ENCODE data around the gene RNU6-9.
A peak's percentile ranks its signal among the peaks of the same experiment; 100 is the strongest.

RNU6-9 gene

GRCh38 chr19:919199-920050 lies 26.1 kb downstream of the RNU6-9 start:
- peak; percentile 92 for DNase-seq

- DNase-seq, result peak; percentile 92
Measured at GRCh38 chr19:920051-920864, 27.0 kb downstream of the RNU6-9 start.

DNA sequence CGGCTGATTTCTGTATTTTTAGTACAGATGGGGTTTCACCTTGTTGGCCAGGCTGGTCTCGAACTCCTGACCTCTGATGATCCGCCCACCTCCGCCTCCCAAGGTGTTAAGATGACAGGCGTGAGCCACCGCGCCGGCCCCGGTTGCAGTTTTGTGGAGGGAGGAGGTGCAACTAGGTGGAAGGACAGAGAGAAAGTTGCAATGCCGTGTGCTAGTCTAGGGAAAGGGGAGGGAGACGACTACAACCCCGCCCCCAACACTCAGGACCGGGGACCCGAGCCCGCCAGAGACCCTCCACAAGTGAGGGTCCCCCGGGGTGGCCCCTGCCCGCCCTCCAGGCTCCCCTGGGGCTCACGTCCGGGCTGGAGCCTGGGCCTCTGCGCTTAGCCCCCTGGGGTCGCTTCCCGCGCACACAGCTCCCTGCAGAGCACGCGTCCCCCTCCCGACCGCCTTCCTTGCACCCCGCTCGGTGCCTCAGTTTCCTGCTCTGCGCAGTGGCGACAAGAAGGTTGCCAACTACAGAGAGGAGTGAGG lies 31.3 kb downstream of the RNU6-9 start:
- DNase-seq, result peak; percentile 45

GRCh38 chr19:925087-925525 lies 31.8 kb downstream of the RNU6-9 start:
- DNase-seq, result peak; percentile 87

DNA sequence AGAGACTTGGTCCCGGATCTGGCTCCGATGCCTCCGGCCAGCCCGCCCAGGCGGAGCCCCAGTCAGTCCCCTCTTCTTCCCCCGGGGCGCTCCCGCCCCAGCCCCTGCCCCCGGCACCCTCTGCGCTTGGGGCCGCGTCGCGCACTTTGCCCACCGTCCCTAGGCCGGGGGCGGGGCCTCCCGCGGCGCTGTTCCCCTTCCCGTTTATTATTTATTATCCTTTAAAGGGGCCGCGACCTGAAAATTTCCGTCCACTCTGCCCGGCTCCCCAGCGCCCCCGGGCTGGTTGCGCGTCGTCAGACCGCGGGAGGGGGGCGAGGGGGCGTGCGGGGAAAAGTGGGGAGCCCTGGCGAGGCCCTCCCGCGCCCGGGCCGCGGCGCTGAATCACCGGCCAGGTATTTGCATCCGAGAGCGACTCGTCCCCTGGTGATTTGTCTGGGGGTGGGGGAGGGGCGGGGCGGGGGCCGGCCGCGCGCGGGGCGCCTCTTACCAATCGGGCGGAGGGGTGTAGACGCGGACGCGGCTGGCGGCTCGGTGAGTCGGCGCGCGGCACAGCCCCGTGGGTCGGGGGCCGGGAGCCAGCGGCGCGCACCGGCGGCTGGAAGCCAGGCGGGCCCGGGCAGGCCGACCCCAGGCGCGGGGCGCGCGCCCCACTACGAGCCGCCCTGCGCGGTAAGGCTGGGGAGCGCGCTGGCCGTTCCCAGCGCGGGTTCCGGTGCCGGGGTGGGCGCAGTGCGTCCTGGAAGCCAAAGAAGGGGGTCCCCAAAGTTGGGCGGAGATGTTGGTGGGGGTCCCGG lies 32.4 kb downstream of the RNU6-9 start, which contains the start of gene ARID3A:
Gene ARID3A, plus strand, starts transcription at position 510 of the 797 bp plus-strand sequence. CDS start 3,494 bp downstream, outside the sequence.
- DNase-seq, result peak; percentile 87

DNA sequence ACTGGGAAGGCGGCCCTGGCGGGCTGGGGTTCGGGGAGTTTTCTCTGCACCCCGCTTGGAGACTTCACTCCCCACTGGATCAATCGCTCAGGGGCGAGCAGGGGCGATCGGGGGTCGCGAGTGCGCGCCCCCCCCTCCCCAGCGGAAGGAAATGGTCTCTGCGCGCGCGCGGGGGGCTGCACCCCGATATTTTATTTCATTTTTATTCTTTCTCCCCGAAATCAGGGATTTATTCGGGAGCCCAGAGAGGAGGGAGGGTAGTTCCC lies 33.0 kb downstream of the RNU6-9 start:
- no peak for DNase-seq

DNA sequence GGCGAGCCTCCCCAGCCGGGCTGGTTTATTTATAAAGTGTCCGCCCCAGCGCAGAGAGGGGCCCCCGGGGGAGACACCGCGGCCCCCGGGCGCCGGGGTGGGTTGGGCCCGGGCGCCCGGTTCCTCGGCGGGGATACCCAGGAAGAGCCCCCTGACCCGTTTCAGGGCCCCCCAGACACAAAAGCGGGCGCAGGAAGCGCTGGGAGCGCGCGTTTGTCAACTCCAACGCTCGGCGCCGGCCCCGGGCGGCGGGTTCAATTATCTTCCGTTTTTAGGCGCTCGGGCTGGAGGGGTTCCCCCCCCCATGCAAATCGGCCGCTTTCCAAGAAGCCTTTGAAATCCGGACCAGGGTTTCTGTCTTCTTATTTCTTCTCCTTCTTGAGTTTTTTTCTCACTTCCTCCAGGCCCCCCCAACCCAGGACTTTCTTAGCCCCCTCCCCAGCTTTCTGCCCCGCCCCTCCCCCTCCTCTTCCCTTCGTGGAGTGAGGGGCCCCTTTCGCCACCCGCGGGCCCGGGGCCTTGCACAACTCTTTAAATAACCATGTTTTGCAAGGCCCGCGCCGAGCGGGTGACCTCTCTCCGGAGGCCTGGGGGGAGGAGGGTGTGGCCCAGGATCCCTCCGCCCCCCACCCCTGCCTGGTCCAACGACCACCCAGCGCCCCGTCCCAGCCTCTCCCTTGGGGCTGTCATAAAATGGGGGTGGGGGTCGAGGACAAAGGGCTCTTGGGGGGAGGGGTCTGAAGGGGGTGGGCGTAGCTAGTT lies 33.5 kb downstream of the RNU6-9 start:
- peak; percentile 67 for DNase-seq

- no peak for DNase-seq
Measured at GRCh38 chr19:927351-927779, 34.1 kb downstream of the RNU6-9 start.

- DNase-seq, result no peak
Measured at GRCh38 chr19:927780-928401, 34.6 kb downstream of the RNU6-9 start.

DNA sequence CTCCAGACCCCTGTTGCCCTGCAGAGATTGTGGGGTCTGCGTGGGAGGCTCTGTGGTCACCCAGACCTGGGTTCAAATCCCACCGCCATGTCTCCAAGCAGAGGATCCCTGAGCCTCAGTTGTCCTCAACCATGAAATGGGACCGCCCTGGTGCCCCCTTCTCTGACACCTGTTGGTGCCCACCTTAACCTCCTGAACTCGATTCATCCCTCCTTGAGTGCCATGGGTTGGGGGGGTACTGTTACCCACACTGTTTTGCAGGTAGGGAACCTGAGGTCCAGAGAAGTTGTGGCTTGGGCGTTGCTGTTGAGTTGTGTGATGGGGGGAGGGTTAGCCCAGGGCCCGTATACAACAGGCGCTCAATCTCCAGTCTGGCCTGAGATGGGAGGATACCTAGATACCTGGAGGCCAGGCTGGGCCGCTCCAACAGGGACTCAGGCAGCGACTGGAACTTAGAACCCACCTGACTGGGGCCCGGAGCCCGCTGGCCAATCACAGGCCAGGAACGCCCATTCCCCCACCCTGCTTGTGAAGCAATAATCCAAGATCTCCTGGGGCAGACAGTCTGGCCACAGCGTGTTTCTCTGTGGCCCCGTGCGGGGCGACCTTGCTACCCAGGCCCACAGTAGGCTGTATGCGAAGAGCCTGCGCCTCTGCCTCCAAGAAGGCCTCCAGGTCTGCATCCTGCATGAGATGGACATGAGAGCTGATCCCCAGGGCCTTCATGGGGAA lies 35.4 kb downstream of the RNU6-9 start:
- DNase-seq, result no peak

DNA sequence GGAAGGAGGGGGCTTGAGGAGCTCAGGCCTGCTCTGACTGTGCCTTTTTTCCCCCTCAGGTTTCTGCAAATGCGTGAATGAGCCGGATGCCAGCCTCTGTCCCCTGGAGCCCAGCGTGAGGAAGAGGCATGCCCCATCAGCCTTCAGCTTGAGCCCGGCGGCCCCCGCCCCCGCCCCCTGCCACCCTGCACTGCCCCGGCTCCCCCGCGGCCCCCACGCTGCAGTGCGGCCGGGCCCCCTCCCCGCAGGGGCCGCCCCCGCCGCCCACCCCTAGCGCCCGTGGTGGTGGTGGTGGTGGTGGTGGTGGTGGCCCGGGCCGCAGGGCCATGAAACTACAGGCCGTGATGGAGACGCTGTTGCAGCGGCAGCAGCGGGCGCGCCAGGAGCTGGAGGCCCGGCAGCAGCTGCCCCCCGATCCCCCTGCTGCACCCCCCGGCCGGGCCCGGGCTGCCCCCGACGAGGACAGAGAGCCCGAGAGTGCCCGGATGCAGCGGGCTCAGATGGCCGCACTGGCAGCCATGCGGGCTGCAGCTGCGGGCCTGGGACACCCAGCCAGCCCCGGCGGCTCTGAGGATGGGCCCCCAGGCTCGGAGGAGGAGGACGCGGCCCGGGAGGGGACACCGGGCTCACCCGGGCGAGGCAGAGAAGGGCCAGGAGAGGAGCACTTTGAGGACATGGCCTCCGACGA lies 36.1 kb downstream of the RNU6-9 start:
- no peak for DNase-seq

DNA sequence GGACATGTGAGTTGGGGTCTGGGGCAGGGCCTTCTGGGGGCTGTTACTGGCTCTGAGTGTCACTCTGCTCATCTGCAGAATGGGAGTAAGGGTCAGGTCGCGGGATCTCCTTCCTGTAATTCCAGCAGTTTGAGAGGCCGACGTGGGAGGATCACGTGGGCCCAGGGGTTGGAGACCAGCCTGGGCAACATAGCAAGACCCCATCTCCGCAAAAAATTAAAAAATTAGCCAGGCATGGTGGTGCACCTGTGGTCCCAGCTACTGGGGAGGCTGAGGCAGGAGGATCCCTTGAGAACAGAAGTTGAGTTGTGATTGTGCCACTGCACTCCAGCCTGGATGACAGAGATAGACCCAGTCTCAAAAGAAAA lies 36.6 kb downstream of the RNU6-9 start:
- DNase-seq, result no peak

DNA sequence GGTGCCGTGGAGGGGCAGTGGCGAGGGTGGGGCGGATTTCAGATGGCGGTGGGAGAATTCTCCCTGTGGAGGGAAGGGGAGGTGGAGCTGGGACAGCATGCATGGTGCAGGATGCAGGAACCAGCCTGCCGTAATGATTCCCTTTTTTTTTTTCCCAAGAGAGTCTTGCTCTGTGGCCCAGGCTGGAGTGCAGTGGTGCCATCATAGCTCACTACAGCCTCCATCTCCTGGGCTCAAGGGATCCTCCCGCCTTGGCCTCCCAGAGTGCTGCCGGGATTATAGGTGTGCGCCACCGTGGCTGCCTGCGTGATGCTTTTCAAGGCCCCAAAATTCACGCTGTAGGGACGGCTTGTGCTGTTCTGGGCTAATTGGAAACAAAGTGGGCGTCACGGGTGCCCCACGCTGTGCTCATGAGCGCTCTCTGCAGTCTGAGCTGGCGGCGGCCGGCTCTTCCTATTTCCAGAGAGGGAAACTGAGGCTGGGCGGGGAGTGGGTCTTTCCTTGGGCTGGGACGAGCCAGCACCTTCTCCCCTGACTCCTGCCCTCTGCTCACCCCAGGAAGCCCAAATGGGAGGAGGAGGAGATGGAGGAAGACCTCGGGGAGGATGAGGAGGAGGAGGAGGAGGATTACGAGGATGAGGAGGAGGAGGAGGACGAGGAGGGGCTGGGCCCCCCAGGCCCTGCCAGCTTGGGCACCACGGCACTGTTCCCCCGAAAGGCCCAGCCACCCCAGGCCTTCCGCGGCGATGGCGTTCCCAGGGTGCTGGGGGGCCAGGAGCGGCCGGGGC lies 38.8 kb downstream of the RNU6-9 start:
- no peak for DNase-seq

DNA sequence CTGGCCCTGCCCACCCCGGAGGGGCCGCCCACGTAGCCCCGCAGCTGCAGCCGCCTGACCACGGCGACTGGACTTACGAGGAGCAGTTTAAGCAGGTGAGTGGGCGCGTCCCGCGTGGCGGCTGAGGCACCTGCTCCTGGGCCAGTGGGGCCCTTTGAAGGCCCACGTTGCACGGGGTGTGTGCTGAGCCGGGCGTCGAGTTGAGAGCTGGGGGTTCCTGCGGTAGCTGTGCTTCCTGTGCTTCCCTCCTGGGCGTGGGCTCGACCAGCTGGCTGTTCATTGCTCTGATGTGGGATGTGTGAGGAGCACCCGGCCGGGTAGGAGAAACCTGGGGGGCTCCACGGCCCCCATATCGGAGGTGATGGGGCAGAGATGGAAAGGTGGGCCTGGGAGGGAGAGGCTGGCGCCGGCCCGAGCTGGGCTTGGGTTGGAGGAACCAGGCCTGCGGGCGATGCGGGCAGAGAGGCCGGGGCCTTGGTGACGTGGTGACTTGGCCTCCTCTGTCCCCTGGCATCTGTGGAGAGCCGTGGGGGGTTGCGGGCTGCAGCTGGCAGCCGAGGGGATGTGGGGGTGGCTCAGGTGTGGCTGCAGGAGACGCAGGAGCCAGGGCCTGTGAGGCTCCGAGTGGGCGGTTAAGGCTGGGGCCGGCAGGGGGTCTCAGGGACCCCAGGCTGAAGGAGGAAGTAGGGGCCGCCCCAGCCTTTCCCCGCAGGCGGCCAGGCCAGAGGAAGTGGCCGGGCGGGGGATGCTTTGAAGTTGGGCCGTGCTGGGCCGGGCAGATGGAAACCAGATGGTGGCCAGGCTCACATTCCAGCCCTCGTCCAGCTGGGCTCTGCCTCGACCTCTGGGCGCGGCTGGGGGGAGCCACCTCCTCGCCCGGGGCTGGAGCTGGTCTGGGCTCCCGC lies 39.6 kb downstream of the RNU6-9 start:
- peak; percentile 23 for DNase-seq

GRCh38 chr19:933553-933882 lies 40.2 kb downstream of the RNU6-9 start:
- no peak for DNase-seq

DNA sequence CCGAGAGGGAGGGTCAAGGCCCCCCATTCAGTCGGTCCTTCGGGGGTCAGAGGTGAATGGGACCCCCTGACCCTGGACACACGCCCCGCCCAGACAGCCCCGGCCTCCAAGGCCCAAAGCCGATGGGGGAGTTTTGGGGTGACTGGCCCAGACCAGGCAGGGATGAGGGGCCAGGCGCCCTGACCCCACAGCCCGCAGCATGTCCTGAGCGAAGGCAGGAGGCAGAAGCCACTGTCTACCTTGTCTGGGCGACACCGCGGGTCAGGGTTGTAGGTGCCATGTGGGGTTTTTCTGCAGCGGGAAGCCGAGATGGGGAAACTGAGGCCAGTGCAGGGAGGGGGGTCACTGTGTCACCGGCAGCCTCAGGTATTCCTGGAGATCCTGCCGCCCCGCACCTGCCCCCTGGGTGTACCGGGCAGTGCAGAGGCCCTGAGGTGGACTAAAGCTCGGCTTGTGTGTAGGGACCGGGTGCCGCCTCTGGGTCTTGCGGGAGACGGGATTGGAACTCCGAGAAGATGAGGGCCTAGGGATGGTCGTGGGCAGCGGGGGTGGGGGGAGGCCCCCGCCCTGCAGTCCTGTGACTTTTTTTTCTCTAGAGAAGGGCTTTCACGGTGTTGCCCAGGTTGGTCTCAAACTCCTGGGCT lies 41.0 kb downstream of the RNU6-9 start:
- DNase-seq, result peak; percentile 70

GRCh38 chr19:934865-935479 lies 41.7 kb downstream of the RNU6-9 start:
- peak; percentile 96 for DNase-seq

DNA sequence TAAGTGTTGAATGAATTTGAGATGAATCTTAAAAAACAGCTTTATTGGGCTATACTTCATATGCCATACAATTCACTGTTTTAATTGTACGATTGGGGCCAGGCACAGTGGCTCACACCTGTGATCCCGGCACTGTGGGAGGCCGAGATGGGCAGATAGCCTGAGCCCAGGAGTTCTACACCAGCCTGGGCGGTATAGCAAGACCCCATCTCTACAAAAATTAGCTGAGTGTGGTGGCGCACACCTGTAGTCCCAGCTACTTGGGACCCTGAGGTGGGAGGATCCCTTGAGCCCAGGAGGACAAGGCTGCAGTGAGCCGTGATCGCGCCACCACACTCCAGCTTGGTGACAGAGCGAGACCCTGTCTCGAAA lies 42.9 kb downstream of the RNU6-9 start:
- DNase-seq, result no peak
